IPS-11a (cell line): Measurements from ENCODE around the gene PRRC2C.

Experiments used
- H3K4me3 ChIP-seq: one replicate; pipeline ENCODE4 v1.5.1; 2013; ENCODE audit warnings: low read depth, low read length, control low read depth

The PRRC2C gene

GRCh38 chr1:171635661-171636060 is 150.3 kb downstream of the PRRC2C start:
- no peak overlapping the region for H3K4me3 ChIP-seq

DNA sequence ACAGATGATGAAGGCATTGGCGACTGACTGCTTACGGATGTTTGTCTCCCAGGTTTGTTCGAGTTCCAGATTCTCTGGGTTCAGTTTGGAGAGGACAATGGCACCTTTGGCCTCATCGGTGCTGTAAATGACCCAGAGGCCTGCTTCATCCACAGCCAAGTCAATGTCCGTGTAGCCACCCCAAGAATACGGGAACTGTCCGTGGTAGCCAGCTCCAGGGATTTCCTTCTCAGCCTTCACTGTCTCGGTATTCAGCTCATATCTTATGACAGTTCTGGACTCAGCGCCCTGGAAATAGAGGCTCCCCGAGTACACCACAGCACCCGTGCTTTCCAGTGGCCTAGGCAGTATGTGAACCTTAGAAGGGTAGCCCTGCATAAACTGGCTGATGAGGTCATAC is 150.8 kb downstream of the PRRC2C start:
- no peak overlapping the region for H3K4me3 ChIP-seq

- no peak overlapping the region for H3K4me3 ChIP-seq
Measured at GRCh38 chr1:171637928-171638576, 152.7 kb downstream of the PRRC2C start.

GRCh38 chr1:171640225-171640624 is 154.9 kb downstream of the PRRC2C start:
- no peak overlapping the region for H3K4me3 ChIP-seq

DNA sequence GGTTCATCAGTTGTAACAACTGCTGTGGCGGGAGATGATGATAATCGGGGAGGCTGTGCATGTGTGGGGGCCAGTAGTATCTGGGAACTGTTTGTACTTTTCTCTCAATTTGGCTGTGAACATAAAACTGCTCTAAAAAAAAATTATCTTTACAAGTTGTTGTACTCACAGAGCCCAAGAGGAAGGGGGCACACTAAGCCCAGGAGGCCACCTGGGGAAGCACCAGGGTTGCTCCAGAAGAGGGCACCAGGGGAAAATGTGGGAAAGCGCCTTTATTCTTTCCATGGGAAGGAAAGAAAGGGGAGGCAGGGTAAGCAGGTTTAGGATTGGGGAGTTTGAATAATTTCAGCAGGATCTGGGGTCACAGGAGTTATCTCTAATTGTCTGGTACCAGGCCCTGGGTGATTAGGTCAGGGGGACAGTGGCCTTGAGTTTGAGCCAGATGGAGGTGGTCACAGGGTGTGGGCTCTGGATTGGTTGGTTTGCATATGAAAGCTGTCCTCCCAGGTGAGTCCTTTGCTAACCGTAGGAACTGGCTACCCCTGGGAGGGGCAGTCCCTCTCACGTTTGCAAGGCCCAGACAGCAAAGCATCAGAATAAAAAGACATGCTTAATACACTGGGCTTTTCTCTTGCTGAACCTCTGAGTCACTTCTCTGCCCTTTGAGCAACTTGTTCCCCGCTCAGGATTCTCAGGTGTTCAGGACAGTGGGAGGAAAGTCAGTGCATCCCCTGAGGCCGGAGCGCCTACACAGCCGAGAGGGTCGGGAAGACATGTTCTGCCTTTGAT is 155.9 kb downstream of the PRRC2C start:
- no peak overlapping the region for H3K4me3 ChIP-seq

- no peak overlapping the region for H3K4me3 ChIP-seq
Measured at GRCh38 chr1:171642197-171642596, 156.9 kb downstream of the PRRC2C start.
